HEK293 (cell line): ENCODE results near the gene PIK3R5.

ENCODE experiments used
- CTCF ChIA-PET: fragments of 350-600 bp; formaldehyde crosslinking; extraction: SDS; loops from one replicate; lab custom pipeline; 2021; ENCODE audit warnings: antibody characterized with exemption; lab: Yijun Ruan, JAX
- POLR2A ChIA-PET: fragments of 300-600 bp; formaldehyde crosslinking; extraction: SDS; loops from one replicate; lab custom pipeline; 2020; ENCODE audit warnings: antibody characterized with exemption, inconsistent platforms; lab: Yijun Ruan, JAX
- H3K27ac ChIP-seq: fragments of 200-500 bp; sonication (Bioruptor generic); 2 replicates; pipeline ENCODE4 v1.5.1; 2014; ENCODE audit warnings: low read depth, low read length, control low read depth, inconsistent platforms; ENCODE audit errors: extremely low read depth
- H3K36me3 ChIP-seq, 2 experiments: fragments of 200-500 bp in 1 of 2; sonication (Bioruptor generic) in 1 of 2; 1 replicate in 1 of 2; 2 replicates in 1 of 2; pipeline ENCODE4 v1.5.1; 2014 to 2017; ENCODE audit warnings: inconsistent platforms in 2 of 2, low read length in 2 of 2; ENCODE audit not compliant: control insufficient read depth in 2 of 2, insufficient read depth in 1 of 2
- H3K4me1 ChIP-seq: fragments of 200-500 bp; sonication (Bioruptor generic); 2 replicates; pipeline ENCODE4 v1.5.1; 2014; ENCODE audit warnings: mild to moderate bottlenecking, low read length, inconsistent platforms; ENCODE audit not compliant: control insufficient read depth, insufficient read depth
- H3K4me3 ChIP-seq: 2 replicates; pipeline ENCODE4 v1.5.1; 2011; ENCODE audit warnings: low read depth, mild to moderate bottlenecking, control low read depth, low read length, moderate library complexity
- H3K9me3 ChIP-seq: fragments of 200-500 bp; sonication (Bioruptor generic); 2 replicates; pipeline ENCODE4 v1.5.1; 2014; ENCODE audit warnings: low read depth, low read length, inconsistent platforms; ENCODE audit not compliant: control insufficient read depth, insufficient read depth
- PBX3 ChIP-seq: sonication (generic); formaldehyde crosslinking; IDR thresholded peaks from 2 replicates; pipeline ENCODE4 v1.8.1; 2022; ENCODE audit warnings: mild to moderate bottlenecking, moderate library complexity, missing genetic modification reagents
- PRDM2 ChIP-seq: fragments of 450-650 bp; formaldehyde crosslinking; IDR thresholded peaks from 2 replicates; pipeline ENCODE4 v1.5.1; 2016; ENCODE audit warnings: missing biosample characterization, missing genetic modification characterization, borderline replicate concordance
- SCRT1 ChIP-seq: fragments of 450-650 bp; formaldehyde crosslinking; IDR thresholded peaks from 2 replicates; pipeline ENCODE4 v1.5.1; 2016; ENCODE audit warnings: missing biosample characterization, missing genetic modification characterization, borderline replicate concordance
- TCF7L2 ChIP-seq: IDR thresholded peaks from 2 replicates; pipeline ENCODE4 v1.6.1; 2011; ENCODE audit warnings: low read depth, mild to moderate bottlenecking, inconsistent platforms, low read length, moderate library complexity, borderline replicate concordance
- ZBTB21 ChIP-seq: fragments of 450-650 bp; formaldehyde crosslinking; IDR thresholded peaks from 2 replicates; pipeline ENCODE4 v1.5.1; 2017; ENCODE audit warnings: missing biosample characterization, missing genetic modification characterization
- ZBTB26 ChIP-seq: fragments of 450-650 bp; formaldehyde crosslinking; optimal IDR thresholded peaks from 2 replicates; pipeline ENCODE3; 2016; ENCODE audit warnings: missing biosample characterization, mild to moderate bottlenecking, missing genetic modification characterization
- ZNF132 ChIP-seq: fragments of 450-650 bp; formaldehyde crosslinking; IDR thresholded peaks from 2 replicates; pipeline ENCODE4 v1.5.1; 2017; ENCODE audit warnings: missing biosample characterization, missing genetic modification characterization, borderline replicate concordance
- ZNF133 ChIP-seq: fragments of 450-650 bp; formaldehyde crosslinking; IDR thresholded peaks from 2 replicates; pipeline ENCODE4 v1.5.1; 2016; ENCODE audit warnings: missing biosample characterization, missing genetic modification characterization
- ZNF157 ChIP-seq: fragments of 450-650 bp; formaldehyde crosslinking; IDR thresholded peaks from 2 replicates; pipeline ENCODE4 v1.5.1; 2016; ENCODE audit warnings: missing biosample characterization, missing genetic modification characterization
- ZNF223 ChIP-seq: fragments of 450-650 bp; formaldehyde crosslinking; IDR thresholded peaks from 2 replicates; pipeline ENCODE4 v1.5.1; 2016; ENCODE audit warnings: missing biosample characterization, missing genetic modification characterization
- ZNF239 ChIP-seq: fragments of 450-650 bp; formaldehyde crosslinking; IDR thresholded peaks from 2 replicates; pipeline ENCODE4 v1.5.1; 2016; ENCODE audit warnings: missing biosample characterization, missing genetic modification characterization
- ZNF302 ChIP-seq: fragments of 450-650 bp; formaldehyde crosslinking; IDR thresholded peaks from 2 replicates; pipeline ENCODE4 v1.5.1; 2016; ENCODE audit warnings: missing biosample characterization, missing genetic modification characterization, low read depth
- ZNF335 ChIP-seq: fragments of 450-650 bp; formaldehyde crosslinking; conservative IDR thresholded peaks from 2 replicates; pipeline ENCODE4 v1.5.1; 2016; ENCODE audit warnings: missing biosample characterization, missing genetic modification characterization
- ZNF416 ChIP-seq: fragments of 450-650 bp; formaldehyde crosslinking; IDR thresholded peaks from 2 replicates; pipeline ENCODE4 v1.5.1; 2016; ENCODE audit warnings: missing biosample characterization, missing genetic modification characterization
- ZNF510 ChIP-seq: fragments of 450-650 bp; formaldehyde crosslinking; IDR thresholded peaks from 2 replicates; pipeline ENCODE4 v1.5.1; 2018; ENCODE audit warnings: mild to moderate bottlenecking, missing genetic modification characterization, missing biosample characterization; ENCODE audit not compliant: insufficient replicate concordance
- ZNF513 ChIP-seq: fragments of 450-650 bp; IDR thresholded peaks from 2 replicates; pipeline ENCODE4 v1.5.1; 2018; ENCODE audit warnings: missing biosample characterization, missing genetic modification characterization
- ZNF530 ChIP-seq: fragments of 450-650 bp; formaldehyde crosslinking; IDR thresholded peaks from 2 replicates; pipeline ENCODE4 v1.5.1; 2016; ENCODE audit warnings: low read depth, missing biosample characterization, missing genetic modification characterization
- ZNF561 ChIP-seq: fragments of 450-650 bp; IDR thresholded peaks from 2 replicates; pipeline ENCODE4 v1.5.1; 2018; ENCODE audit warnings: missing biosample characterization, missing genetic modification characterization, borderline replicate concordance
- ZNF585B ChIP-seq: fragments of 450-650 bp; formaldehyde crosslinking; IDR thresholded peaks from 2 replicates; pipeline ENCODE4 v1.5.1; 2016; ENCODE audit warnings: missing biosample characterization, missing genetic modification characterization
- ZSCAN5A ChIP-seq: fragments of 450-650 bp; formaldehyde crosslinking; IDR thresholded peaks from 2 replicates; pipeline ENCODE4 v1.5.1; 2016; ENCODE audit warnings: missing biosample characterization, missing genetic modification characterization

The PIK3R5 gene

GRCh38 chr17:8880466-8880865 lies 85.0 kb downstream of the PIK3R5 start (continued):
- TF ChIP-seq ZNF335 (tag by site-specific recombination), result no peak
- TF ChIP-seq ZNF416, result no peak
- TF ChIP-seq ZSCAN5A, result no peak
- no peak for TF ChIP-seq ZNF302 (tag by site-specific recombination)
- no peak for TF ChIP-seq ZNF530 (tag by site-specific recombination)

GRCh38 chr17:8879410-8879809 lies 86.1 kb downstream of the PIK3R5 start:
- POLR2A ChIA-PET, result no interaction called here
- Histone ChIP-seq H3K4me3 (no peak overlapping the region), H3K4me1 (no peaks in the 10 kb centered on the region), H3K36me3 (no peaks in the 10 kb centered on the region), H3K9me3 (no peaks in the 10 kb centered on the region), H3K27ac (no peak overlapping the region)
- CTCF ChIA-PET, result interaction anchor here (1.0 to 2.0 kb wide), 3 partner anchors 9 to 134 kb away, joined by 3 to 5 read pairs (median 3); no protein-coding TSS in a partner anchor
- TF ChIP-seq PBX3 (CRISPR knock-in tag), result no peak
- TF ChIP-seq ZNF561 (tag by site-specific recombination), result no peak
- TF ChIP-seq ZNF223 (tag by site-specific recombination), result no peak
- no peak for TF ChIP-seq ZNF239 (tag by site-specific recombination)
- TF ChIP-seq SCRT1 (tag by site-specific recombination), result no peak
- no peak for TF ChIP-seq ZNF132
- TF ChIP-seq ZBTB26 (tag by site-specific recombination), result no peak
- no peak for TF ChIP-seq ZNF510 (tag by site-specific recombination)
- TF ChIP-seq PRDM2 (tag by site-specific recombination), result no peak

- H3K4me3 ChIP-seq, result no peak overlapping the region
- H3K27ac ChIP-seq, result no peak overlapping the region
- ChIA-PET CTCF (interaction anchor here (0.7 to 2.0 kb wide), 4 partner anchors 10 to 133 kb away, joined by 3 to 5 read pairs (median 4); no protein-coding TSS in a partner anchor), POLR2A (no interaction called here)
- no peaks in the 10 kb centered on the region for H3K36me3 ChIP-seq
- H3K9me3 ChIP-seq, result no peaks in the 10 kb centered on the region
- no peaks in the 10 kb centered on the region for H3K4me1 ChIP-seq
- TF ChIP-seq ZNF239 (tag by site-specific recombination) (no peak), ZNF157 (tag by site-specific recombination) (no peak), ZBTB26 (tag by site-specific recombination) (no peak), ZNF133 (tag by site-specific recombination) (no peak), ZNF510 (tag by site-specific recombination) (no peak), ZBTB21 (tag by site-specific recombination) (no peak), ZNF585B (tag by site-specific recombination) (no peak), ZNF513 (tag by site-specific recombination) (no peak), TCF7L2 (no peak)
These were observed 87.5 kb downstream of the PIK3R5 start for GRCh38 chr17:8877984-8878383.
